HL-60 (cell line): ENCODE results near the gene ZNF24.
A peak's percentile ranks its signal among the peaks of the same experiment; 100 is the strongest.

Experiments used
- DNase-seq, 2 experiments: peaks; one replicate each; pipeline ENCODE4 v3.0.0-alpha.2; 2010 to 2020; ENCODE audit warnings: low read depth in 1 of 2, low spot score in 1 of 2
- H3K27ac ChIP-seq: fragments of 250-450 bp; sonication (Bioruptor Pico); replicated peaks from 2 replicates; pipeline ENCODE4 v1.5.1; 2020; ENCODE audit warnings: mild to moderate bottlenecking, moderate library complexity
- H3K27me3 ChIP-seq: fragments of 250-450 bp; sonication (Bioruptor Pico); 2 replicates; pipeline ENCODE4 v1.5.1; 2021; ENCODE audit warnings: mild to moderate bottlenecking, moderate library complexity; ENCODE audit not compliant: insufficient read depth, poor library complexity, severe bottlenecking
- H3K4me3 ChIP-seq: replicated peaks from 2 replicates; pipeline ENCODE4 v1.5.1; 2011; ENCODE audit warnings: mild to moderate bottlenecking, control low read depth, low read length; ENCODE audit not compliant: insufficient read depth
- GABPA ChIP-seq: IDR thresholded peaks from 2 replicates; pipeline ENCODE4 v1.6.1; 2012; ENCODE audit warnings: low read depth
- POLR2AphosphoS5 ChIP-seq: IDR thresholded peaks from 2 replicates; pipeline ENCODE4 v1.6.1; 2012; ENCODE audit warnings: low read depth
- SPI1 ChIP-seq: IDR thresholded peaks from 2 replicates; pipeline ENCODE4 v1.6.1; 2012; ENCODE audit warnings: low read depth, mild to moderate bottlenecking, borderline replicate concordance
- long read RNA-seq: library from polyadenylated mRNA; unstranded; transcript quantifications from one replicate; pipeline ENCODE4 v2.0.0, GENCODE V29; 2020
- TF ChIP-seq, protein P1 (sequence below): IDR thresholded peaks from 2 replicates; pipeline ENCODE4 v1.6.1; 2012; ENCODE audit warnings: low read depth; ENCODE audit not compliant: insufficient replicate concordance
- TF ChIP-seq, protein P2 (sequence below): IDR thresholded peaks from one replicate; pipeline ENCODE4 v1.5.1; 2011; ENCODE audit warnings: low read length, control low read depth, inconsistent platforms; ENCODE audit not compliant: insufficient read depth

ZNF24 gene
- long read RNA-seq, full-length matches to known transcripts = 507 of 580 reads
- long read RNA-seq, partial matches to known transcripts = 18 of 580 reads
- long read RNA-seq, other reads (novel, unspliced or antisense) = 55 of 580 reads

DNA sequence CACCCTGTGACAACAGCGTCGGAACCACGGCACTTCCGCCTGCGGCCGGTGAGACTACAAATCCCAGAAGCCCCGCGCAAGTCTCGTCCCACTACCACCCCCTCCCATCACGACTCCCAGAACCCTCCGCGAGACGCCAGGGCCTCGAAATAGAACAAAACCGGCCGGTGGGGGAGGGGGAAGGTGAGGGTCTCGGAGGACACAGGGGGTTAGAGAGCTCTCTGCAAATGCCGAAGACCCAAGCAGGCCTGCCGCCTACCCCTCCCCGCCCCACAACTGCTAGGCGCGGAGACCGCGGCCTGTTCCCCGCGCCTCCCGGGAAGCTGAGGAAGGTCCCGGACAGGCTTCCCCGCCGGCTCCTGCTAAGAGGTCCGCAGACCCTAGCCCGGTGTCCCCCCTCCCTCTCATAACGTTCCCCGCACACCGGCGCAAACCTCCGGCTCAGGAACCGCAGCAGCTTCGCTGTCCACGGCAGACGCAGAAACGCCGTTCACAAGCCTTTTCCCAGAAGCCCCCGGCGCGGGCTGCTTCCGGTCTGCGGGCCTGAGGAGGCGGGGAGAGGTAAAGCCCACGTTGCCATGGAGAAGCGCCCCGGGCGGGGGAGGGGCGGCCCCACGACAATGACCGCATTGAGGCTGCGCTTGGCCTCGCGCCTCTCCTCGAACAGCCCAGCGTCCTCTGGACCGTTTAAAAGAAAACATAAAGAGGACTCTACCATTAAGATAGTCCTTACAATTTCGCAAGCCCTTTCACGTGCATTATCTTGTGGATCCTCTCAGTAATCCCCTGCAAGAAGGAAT lies at the start of gene ZNF24:
ZNF24 (minus strand) TSS at position 485 of the 800 bp plus-strand sequence. CDS start 3,770 bp downstream, outside the sequence.
- peak within 1 kb of the TSS; percentile 99 for H3K27ac ChIP-seq
- TF ChIP-seq POLR2AphosphoS5 (peak; percentile 94), GABPA (peak; percentile 47), SPI1 (peak; percentile 87)
- TF ChIP-seq, protein P1, sequence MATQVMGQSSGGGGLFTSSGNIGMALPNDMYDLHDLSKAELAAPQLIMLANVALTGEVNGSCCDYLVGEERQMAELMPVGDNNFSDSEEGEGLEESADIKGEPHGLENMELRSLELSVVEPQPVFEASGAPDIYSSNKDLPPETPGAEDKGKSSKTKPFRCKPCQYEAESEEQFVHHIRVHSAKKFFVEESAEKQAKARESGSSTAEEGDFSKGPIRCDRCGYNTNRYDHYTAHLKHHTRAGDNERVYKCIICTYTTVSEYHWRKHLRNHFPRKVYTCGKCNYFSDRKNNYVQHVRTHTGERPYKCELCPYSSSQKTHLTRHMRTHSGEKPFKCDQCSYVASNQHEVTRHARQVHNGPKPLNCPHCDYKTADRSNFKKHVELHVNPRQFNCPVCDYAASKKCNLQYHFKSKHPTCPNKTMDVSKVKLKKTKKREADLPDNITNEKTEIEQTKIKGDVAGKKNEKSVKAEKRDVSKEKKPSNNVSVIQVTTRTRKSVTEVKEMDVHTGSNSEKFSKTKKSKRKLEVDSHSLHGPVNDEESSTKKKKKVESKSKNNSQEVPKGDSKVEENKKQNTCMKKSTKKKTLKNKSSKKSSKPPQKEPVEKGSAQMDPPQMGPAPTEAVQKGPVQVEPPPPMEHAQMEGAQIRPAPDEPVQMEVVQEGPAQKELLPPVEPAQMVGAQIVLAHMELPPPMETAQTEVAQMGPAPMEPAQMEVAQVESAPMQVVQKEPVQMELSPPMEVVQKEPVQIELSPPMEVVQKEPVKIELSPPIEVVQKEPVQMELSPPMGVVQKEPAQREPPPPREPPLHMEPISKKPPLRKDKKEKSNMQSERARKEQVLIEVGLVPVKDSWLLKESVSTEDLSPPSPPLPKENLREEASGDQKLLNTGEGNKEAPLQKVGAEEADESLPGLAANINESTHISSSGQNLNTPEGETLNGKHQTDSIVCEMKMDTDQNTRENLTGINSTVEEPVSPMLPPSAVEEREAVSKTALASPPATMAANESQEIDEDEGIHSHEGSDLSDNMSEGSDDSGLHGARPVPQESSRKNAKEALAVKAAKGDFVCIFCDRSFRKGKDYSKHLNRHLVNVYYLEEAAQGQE = peak; percentile 44
- TF ChIP-seq, protein P2, sequence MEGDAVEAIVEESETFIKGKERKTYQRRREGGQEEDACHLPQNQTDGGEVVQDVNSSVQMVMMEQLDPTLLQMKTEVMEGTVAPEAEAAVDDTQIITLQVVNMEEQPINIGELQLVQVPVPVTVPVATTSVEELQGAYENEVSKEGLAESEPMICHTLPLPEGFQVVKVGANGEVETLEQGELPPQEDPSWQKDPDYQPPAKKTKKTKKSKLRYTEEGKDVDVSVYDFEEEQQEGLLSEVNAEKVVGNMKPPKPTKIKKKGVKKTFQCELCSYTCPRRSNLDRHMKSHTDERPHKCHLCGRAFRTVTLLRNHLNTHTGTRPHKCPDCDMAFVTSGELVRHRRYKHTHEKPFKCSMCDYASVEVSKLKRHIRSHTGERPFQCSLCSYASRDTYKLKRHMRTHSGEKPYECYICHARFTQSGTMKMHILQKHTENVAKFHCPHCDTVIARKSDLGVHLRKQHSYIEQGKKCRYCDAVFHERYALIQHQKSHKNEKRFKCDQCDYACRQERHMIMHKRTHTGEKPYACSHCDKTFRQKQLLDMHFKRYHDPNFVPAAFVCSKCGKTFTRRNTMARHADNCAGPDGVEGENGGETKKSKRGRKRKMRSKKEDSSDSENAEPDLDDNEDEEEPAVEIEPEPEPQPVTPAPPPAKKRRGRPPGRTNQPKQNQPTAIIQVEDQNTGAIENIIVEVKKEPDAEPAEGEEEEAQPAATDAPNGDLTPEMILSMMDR = no peak
- peak; percentile 94 to 97 for DNase-seq
- H3K4me3 ChIP-seq = peak within 1 kb of the TSS; percentile 96
- no peaks in the 10 kb centered on the region for H3K27me3 ChIP-seq

DNA sequence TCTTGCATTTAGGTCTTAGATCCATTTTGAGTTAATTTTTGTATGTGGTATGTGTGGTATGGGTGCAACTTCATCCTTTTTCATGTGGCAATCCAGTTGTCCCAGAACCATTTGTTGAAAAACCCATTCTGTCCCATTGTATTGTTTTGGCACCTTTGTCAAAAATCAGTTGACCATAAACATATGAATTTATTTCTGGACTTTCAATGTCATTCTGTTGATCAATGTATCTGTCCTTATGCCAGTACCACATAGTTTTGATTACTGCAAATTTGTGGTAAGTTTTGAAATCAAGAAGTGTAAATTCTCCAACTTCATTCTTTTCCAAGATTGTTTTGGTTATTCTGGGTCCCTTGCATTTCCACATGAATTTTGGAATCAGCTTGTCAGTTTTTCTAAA lies 49.5 kb upstream of the ZNF24 start:
- Histone ChIP-seq H3K4me3 (no peak overlapping the region), H3K27ac (no peak overlapping the region), H3K27me3 (no peaks in the 10 kb centered on the region)
- no peak for DNase-seq
- TF ChIP-seq GABPA = no peak
- no peak for TF ChIP-seq SPI1
- TF ChIP-seq, protein P2 = no peak

DNA sequence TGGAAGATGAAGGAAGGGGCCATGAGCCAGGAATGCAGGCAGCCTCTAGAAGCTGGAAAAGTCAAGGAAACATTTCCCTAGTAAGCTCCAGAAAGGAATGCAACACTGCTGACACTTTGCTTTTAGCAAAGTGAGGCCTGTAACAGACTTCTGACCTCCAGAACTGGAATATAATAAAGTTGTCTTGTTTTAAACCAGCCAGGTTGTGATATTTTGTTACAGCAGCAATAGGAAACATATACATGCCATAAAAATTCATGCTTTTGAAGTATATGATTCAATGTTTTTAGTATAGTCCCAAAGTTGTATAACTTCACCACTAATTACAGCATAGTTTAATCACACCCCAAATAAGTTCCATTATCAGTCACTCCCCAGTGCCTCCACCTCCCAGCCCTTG lies 48.2 kb upstream of the ZNF24 start:
- H3K27me3 ChIP-seq = no peaks in the 10 kb centered on the region
- H3K27ac ChIP-seq = no peak overlapping the region
- DNase-seq = no peak
- H3K4me3 ChIP-seq = no peak overlapping the region
- TF ChIP-seq POLR2AphosphoS5 (no peak), SPI1 (no peak), GABPA (no peak)
- TF ChIP-seq, protein P1 = no peak
- TF ChIP-seq, protein P2 = no peak
